ENCODE data around the gene FEN1.

GRCh38 chr11:61812736-61813411 lies 20.2 kb downstream of the FEN1 start:
- TF ChIP-seq CTCF (IDR thresholded peaks at IDR 0.05; ENCODE audit: low read depth, low read length, missing input control) (no peak), GABPA (IDR thresholded peaks at IDR 0.05 in 1 of 2, conservative IDR thresholded peaks at IDR 0.05 in 1 of 2) (no peak), ZBTB33 (IDR thresholded peaks at IDR 0.05) (no peak), JUND (IDR thresholded peaks at IDR 0.05) (no peak)

Data from liver (tissue), 3 donors.